Glomerular visceral epithelial cell (primary cell): Measurements from ENCODE around the gene RGS7BP.
A peak's percentile ranks its signal among the peaks of the same experiment; 100 is the strongest.
"Not testable (repeated sequence)": the region's sequence is repeated elsewhere in the genome, so short reads cannot be mapped to it uniquely, and the experiment has no call there.

Experiments used
- DNase-seq: peaks from one replicate; pipeline ENCODE4 v3.0.0-alpha.2; 2016; ENCODE audit errors: extremely low spot score

The RGS7BP gene

DNA sequence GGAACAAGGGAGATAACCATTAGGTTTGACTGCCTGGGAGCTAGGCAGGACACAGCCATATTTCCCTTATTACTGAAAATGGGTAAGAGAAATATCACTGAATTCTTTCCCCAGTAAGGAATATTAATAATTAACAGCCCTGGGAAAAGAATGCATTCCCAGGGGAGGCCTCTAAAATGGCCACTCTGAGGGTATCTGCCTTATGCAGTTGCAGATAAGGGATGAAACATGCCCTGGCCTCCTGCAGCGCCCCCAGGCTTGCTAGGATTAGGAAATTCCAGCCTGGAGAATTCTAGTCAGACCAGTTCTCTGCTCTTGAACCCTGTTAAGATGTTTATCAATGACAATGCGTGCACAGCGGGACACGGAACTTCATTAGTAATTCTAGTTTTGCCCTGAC, 52.8 kb downstream of the RGS7BP start:
- not testable (repeated sequence) for DNase-seq

DNA sequence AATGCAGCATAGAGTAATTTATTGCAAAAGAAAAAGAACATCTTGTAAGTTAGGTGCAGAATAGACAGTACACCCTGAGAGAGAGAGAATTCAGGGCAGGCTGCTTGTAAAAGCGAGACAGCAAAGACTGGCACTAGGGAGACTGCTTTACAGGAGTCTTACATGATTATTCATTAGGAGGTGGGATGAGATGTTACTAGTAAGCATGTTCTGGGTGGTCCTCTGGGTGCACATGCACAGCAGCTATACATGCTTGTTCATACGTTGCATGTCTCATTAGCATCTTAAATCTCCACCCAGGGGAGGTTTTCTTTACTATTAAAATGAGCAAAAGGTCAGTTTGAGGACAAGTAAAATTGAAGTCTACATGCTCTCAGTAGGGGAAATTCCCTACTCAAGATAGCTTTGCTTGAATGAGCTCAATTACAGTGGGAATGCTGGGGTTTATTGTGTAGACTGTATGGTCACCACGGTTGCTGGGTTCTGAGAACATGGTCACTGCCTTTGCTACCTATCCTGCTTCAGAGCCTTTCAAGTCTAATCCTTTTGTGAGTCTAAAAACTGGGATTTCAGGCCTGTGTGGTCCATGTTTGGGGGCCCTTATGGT, 60.6 kb downstream of the RGS7BP start:
- peak; percentile 18 for DNase-seq

DNA sequence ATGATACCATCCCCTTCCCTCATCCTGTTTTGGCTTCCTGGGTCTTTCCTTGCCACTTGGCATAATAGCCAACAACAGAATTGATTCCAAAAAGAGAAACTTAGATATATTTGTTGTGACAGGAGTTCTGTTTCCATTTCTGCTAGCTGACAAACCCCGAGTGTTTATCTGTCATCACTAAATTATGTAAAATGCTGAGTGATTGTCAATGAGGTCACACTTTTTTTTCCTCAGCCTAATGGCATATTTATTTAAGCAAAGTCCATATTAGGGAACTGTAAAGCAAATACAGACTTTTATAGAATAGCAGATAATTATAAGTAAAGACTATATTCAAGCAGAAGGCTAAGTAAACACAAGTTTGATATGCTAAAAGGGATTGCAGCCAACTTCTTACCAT, 64.0 kb downstream of the RGS7BP start:
- DNase-seq: no peak

DNA sequence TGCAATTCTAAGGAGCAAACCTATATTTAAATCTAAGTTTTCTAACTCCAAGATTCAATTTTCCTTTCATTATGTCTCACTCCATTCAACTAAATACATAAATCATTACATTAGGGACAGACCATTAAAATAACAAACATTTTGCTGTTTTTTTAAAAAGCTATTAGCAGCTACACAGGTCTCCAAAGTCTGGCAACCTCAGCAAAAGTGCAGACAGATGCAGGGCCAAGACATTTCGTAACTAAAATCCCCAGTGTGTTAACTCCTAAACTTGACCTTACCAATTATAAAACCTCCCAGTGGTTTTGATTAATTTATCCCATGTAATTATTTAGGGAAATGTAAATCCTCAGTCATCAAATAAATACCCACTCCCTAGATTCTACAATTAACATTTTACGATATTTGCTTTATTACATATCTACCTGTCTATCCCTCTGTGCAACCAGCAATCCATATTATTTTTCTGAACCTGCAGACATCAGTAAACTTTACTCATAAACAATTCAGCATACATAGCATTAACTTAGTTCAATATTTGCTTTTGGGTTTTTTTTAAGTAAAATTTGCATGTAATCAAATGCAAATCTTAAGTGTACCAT, 64.7 kb downstream of the RGS7BP start:
- DNase-seq: no peak

- DNase-seq: no peak
Observed at GRCh38 chr5:64575561-64575960, 69.7 kb downstream of the RGS7BP start.

- DNase-seq: no peak
Observed at GRCh38 chr5:64576250-64576649, 70.4 kb downstream of the RGS7BP start.

DNA sequence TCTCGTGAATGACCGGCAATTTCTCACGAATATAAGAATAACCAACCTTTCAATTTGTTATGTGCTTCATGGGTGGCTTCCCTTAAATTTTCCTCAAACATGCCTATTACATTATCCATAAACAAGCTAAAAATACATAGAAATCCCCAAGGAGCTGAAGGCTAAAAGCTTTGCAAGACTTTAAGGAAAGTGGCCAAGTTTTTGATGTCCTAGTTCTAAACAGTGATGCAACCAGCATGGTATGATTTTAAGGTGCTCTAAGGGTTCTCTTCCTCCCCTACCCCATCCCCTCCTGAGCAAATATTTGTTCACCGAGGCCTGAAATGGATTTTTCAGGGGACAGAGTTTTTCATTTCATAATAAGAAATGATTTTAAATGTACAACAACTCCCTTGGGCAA, 79.8 kb downstream of the RGS7BP start:
- DNase-seq: no peak

DNA sequence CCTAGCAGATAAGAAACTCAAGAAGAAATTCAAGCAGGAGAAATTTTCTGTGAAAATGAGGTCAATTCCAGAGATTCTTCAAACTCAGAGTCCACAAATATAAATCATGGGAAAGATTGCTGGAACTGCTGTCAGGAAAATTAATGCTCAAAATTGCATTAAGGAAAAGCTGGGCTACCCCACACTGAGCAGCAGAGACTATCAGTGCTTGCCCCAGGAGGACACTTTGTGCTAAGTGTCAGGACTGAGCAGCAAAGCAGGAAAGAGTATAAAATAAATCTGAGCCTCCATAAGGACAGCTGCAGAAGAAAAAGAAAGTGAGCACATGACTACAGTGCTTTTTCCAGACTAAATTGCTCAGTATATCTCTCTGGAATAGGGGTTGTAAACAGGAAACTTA, 81.6 kb downstream of the RGS7BP start:
- no peak for DNase-seq

DNA sequence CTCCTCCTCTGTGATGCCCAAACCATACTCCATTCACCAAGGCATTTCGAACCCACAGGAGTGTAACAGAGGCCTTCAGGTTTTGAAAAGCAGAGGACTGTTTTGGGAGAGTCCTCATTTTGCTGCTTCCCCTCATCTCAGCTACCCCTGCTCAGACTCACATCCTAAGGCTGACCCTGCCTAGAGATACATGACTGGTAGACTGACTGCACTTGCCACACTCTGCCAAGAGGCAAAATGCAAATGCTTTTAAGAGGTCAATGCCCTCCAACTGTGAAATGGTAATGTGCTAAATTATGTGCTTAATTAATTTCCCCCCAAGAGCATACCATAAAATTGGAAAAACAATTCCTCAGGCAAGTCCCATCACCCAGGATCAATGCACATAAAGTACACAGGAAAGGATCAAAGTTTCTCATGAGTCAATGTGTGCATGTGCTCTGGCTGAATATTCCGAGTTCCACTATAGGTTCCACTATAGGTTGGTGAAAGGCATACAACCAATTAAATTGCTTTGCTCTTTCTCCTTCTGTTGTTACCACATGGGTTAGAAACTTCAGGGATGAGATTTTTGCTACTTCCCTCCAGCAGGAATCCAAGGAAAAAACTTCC, 87.0 kb downstream of the RGS7BP start:
- no peak for DNase-seq

DNA sequence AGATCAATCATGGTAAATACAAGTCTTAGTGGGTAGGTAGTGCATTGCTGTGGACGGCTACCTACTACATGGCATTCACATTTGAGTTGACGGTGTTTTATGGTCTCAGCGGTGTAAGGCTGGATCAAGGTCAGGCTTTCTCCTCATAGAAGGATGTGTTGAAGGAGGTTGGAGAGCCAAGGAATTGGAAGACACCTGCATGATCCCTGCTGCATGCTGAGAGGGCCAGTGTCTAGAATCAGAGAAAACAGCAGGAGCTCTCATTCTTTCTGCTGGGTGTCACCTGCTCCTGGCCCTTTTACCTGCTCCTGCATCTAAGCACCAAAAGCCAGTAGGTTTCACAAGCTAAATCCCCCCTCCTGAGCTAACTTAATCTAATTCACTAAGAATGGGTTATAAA, 88.2 kb downstream of the RGS7BP start:
- no peak for DNase-seq

- no peak for DNase-seq
Observed at GRCh38 chr5:64594601-64595000, 88.8 kb downstream of the RGS7BP start.

GRCh38 chr5:64595031-64595855, 89.4 kb downstream of the RGS7BP start:
- DNase-seq: peak; percentile 7

DNA sequence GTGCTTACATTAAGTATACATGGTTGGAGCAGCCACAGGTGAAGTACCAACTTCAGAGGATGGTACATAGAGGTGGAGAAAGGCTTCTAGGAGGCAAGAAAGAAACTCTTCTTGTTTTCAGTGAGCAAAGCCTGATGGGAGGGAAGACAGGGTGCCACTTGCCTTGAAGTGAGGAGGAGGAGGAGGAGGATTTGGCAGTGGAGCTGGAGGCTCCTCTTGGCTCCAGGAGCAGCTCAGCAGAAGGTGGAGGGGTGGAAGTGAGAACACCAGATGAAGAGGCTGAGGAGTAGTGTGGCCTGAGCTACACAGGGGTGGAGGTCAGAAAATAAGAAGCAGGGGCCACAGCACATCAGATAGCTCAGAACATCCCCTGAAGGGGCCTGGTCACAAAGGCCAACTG, 93.4 kb downstream of the RGS7BP start:
- no peak for DNase-seq

GRCh38 chr5:64603676-64604075, 97.9 kb downstream of the RGS7BP start:
- no peak for DNase-seq

DNA sequence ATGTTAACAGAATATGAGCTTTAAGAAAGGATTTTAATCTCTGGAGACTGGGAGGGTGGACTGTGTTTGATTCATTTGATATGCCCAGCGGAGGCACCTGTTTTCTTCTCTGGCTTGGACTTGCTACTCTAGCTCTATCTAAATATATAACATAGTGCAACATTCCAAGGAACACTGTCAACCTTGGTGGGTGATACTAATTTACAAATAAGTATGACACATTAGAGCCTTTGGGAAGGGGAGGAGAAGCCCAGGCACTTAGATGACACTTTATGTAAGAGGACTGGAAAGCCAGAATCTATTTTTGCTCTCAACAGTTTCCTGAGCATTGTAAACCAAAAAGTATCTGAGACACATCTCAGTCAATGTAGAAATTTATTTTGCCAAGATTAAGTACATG, 101.1 kb downstream of the RGS7BP start:
- DNase-seq: no peak

DNA sequence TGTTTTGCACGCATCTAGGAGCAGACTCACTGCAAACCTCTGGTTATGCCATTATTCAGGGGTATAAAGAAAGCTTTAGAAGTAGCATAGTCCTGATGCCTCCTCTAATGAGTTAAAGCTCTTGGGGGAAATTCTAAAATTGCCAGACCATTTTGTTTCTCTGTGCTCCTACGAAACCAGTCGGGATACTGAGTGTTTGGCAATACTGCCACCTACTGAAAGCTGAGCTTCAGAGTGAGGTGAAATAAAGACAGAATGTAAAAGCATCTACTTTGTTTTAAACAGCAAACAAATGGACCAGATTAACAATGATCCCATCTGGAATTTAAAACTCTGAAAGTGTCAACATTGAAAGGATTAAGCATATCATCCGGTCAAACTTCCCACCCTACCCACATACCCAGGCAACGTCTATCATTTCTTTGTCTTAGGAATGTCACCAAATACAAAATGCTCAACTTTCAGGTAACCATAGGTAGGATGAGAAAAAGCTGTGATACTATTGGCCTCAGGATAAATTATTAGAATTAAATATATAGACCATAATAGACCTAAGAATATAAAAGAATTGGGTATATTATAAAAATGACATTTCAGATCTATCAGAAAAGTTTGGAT, 106.6 kb downstream of the RGS7BP start:
- peak; percentile 52 for DNase-seq

- DNase-seq: no peak
Observed at GRCh38 chr5:64615895-64616294, 110.1 kb downstream of the RGS7BP start.

DNA sequence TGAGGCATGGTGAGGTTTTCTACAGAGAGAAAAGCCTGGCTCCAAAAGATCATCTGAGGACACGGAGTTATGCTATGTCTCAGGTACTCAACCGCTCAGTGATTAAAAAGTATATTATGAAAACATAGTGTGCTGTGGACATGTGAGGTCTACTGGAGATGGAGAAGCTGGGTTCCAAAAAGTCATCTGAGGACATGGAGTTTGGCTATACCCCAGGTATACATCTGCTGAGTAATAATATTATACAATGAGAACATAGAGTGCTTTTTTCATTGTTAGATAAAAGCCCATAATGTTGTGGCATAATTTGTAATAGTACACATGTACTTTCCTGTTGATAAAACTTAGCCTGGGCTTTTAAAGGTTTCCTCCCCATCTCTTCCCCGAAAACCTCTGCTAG, 113.8 kb downstream of the RGS7BP start:
- no peak for DNase-seq

GRCh38 chr5:64622991-64623390, 117.2 kb downstream of the RGS7BP start:
- DNase-seq: no peak

GRCh38 chr5:64625678-64626077, 119.9 kb downstream of the RGS7BP start:
- DNase-seq: no peak

DNA sequence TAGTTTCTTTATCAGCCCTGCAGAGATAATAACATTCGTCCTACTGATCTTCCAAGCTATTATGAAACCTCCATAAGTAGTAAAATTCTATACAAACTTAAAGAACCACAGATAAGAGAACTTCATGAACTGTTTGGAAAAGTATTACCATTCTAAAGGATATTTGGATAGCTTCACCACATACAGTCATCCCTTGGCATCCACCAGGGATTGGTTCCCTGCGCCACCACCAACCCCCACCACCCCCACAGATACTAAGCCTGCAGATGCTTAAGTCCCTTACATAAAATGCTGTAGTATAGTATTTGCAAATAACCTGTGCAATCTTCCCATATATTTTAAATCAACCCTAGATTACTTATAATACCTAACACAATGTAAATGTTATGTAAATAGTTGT, 123.1 kb downstream of the RGS7BP start:
- DNase-seq: no peak

- no peak for DNase-seq
Observed at GRCh38 chr5:64629841-64630240, 124.0 kb downstream of the RGS7BP start.
